PFSK-1 (cell line): ENCODE measurements around the gene FITM1.

Experiments used
- REST ChIP-seq, 2 experiments: IDR thresholded peaks; 2 replicates each; pipeline versions ENCODE4 v1.6.1 to v1.8.0; 2011 to 2012; ENCODE audit warnings: low read depth in 2 of 2, low read length in 2 of 2, control low read depth in 1 of 2, inconsistent platforms in 1 of 2, mild to moderate bottlenecking in 1 of 2, moderate library complexity in 1 of 2; ENCODE audit not compliant: insufficient read depth in 1 of 2
- SIN3A ChIP-seq: IDR thresholded peaks from 2 replicates; pipeline ENCODE4 v1.6.1; 2012; ENCODE audit warnings: mild to moderate bottlenecking, low read length, moderate library complexity, borderline replicate concordance; ENCODE audit not compliant: insufficient read depth
- TAF1 ChIP-seq: IDR thresholded peaks from 2 replicates; pipeline ENCODE4 v1.6.1; 2012; ENCODE audit warnings: low read length, control low read depth, borderline replicate concordance; ENCODE audit not compliant: insufficient read depth

- TF ChIP-seq TAF1 = no peak
- no peak for TF ChIP-seq REST (IDR thresholded peaks at IDR 0.05; ENCODE audit: insufficient read depth in 1 of 2, low read depth in 2 of 2, low read length in 2 of 2)
- TF ChIP-seq SIN3A = no peak
Observed at GRCh38 chr14:24081739-24082211, 48.7 kb upstream of the FITM1 start.
